Right ventricle myocardium superior (tissue), 1 donor: ENCODE data around the gene KATNAL1. TPM values are rescaled to one million over a fixed set of nuclear protein-coding genes. Genes with fewer than 3 reads are reported as not detected.
A peak's percentile ranks its signal among the peaks of the same experiment; 100 is the strongest.

Source experiments
- ATAC-seq: fragments of 200-7000 bp; cut with Tn5 transposase; one replicate; pipeline ENCODE4 v1.9.1; 2020; ENCODE audit warnings: mild to moderate bottlenecking; ENCODE audit not compliant: poor library complexity
- DNase-seq: peaks from one replicate; pipeline ENCODE4 v3.0.0-alpha.2; 2020
- intact Hi-C: fragments of 100-400 bp; cut with DNase I; formaldehyde crosslinking; loops from one replicate; pipeline ENCODE4 v1.11.2; 2022
- long read RNA-seq: library from polyadenylated mRNA; unstranded; transcript quantifications from one replicate; pipeline ENCODE4 v2.0.0, GENCODE V29; 2021
- total RNA-seq: library from RNA; stranded (reverse); fragmentation: NEBNext Ultra II Directional; extraction: Animal tissue kit (Norgen Biotek cat#: 25700); gene quantifications from one replicate; pipeline ENCODE4 v1.2.1, GENCODE V29; 2021
- donor health status: DM: no; HTN: yes; CAD: no; lungs with severe emphysema.

Gene KATNAL1
- total RNA-seq = 37.8 TPM
- long read RNA-seq, full-length matches to known transcripts = 14 of 19 reads
- long read RNA-seq, partial matches to known transcripts = 0 of 19 reads
- long read RNA-seq, other reads (novel, unspliced or antisense) = 5 of 19 reads

DNA sequence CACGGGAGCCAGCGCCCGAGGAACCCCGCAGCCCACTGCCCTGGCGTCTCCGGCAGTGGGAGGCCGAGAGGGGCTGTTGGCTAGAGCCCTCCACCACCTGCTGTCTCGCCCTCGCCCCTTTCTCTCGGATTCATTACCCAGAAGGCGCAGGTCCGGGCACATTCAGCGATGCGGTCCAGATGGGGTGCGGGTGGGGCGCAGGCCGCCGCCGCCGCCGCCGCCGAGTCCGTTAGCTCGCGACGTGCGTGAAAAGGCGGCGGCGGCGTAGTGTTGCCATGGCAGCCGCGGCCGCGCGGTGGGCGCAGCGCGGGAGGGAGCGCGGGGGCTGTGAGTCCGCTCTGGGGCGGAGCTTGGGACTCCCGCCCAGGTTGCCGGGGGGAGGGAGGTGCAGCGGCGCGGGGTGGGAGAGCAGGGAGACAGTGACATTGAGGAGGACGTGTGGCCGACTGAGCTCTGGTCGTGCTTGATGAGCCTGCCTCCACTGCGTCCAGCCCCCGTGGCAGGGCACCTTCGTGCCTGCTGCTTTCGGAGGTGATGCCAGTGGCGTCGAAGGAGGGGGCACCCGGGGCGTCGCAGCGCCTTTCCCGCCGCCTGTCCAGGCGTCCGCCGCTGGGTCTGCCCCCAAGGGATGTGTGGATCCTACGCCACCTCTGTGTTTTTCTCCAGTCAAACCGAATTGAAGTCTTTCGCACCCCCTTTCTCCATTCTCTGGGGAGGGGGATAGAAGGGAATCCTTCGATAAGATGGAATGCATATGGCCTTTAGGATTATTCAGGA, at the start of gene KATNAL1:
TSS of gene KATNAL1 (minus strand) at position 358 of the 777 bp plus-strand sequence. CDS start 23,774 bp downstream, outside the sequence.
- ATAC-seq (peak; percentile 91), DNase-seq (peak; percentile 89)
- intact Hi-C loops = no loop called here

DNA sequence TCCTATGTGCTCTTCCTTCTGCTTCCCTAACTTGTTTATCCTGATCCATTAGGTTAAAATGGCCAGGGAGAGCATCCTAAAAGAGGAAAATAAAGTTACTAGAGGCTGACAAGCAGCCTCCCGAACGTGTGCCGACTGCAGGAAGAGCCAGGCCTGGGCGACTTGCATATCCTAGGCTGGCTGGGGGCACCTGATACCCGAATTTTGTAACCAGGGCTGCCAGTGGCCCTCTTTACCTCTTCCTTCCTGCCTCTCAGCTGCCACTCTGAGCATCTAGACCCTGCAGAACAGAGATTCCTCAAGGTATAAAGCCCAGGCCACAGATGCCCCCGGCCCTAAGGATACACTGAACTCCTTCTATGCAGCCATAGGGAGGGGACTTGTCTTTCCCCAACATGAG, 48.5 kb upstream of the KATNAL1 start:
- no peak for DNase-seq
- intact Hi-C loops = no loop called here
- no peak for ATAC-seq

DNA sequence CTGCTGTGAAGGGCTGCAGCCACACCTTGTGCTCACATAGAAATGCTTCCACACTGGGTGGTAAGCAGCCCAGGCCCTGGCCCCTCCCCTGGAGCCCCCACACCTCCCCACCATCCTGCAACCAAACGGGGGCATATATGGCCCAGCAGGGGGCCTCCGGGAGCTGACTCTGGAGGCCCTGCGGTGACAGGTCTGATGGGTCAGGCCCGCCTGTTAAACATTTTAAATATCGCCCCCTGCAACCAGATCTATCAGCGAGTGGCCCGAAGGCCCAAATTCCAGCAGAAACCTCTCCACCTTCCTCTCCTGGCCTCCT, 48.0 kb upstream of the KATNAL1 start:
- intact Hi-C loops = no loop called here
- peak; percentile 63 for ATAC-seq
- DNase-seq = no peak

DNA sequence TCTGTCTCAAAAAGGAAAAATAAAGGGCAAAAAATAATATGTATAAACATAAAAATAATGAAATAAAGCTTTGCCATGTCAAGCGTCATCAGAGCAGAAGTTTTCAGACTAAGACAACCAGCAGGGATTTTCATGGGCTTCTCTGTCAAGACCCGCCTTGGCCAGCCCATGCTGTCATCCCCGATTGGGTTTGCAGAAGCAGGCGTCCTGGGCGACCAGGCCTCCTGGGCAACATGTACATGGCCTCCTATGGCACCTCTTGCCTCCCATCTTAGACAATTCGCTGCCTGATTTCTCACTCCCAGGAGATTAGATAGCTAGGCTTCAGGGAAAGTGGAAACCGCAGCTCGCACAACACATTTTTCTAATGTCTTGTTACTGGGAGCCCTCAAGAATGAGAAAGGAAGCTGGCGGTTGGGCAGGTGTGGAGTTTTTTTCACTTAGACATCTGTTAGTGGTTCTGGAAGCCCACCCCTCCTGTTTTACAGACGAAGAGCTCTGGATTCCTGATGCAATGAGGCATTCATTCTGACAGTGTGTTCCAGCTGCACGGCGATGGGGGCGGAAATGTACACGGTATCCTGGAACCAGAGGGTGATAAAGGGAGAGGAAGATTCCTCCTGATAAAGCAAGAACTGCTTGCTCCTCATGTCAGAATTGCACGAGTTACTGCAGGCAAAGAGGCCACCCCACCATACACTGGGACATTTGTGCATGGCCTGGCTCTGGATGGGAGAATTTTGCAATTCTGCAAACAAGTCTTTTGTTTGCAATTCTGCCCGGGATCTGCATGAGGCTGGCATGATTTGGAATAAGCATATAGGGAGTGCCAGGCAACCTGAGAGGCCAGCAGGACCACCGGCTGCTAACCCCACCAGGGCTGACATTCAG, 47.4 kb upstream of the KATNAL1 start:
- intact Hi-C loops = no loop called here
- DNase-seq (no peak), ATAC-seq (no peak)

DNA sequence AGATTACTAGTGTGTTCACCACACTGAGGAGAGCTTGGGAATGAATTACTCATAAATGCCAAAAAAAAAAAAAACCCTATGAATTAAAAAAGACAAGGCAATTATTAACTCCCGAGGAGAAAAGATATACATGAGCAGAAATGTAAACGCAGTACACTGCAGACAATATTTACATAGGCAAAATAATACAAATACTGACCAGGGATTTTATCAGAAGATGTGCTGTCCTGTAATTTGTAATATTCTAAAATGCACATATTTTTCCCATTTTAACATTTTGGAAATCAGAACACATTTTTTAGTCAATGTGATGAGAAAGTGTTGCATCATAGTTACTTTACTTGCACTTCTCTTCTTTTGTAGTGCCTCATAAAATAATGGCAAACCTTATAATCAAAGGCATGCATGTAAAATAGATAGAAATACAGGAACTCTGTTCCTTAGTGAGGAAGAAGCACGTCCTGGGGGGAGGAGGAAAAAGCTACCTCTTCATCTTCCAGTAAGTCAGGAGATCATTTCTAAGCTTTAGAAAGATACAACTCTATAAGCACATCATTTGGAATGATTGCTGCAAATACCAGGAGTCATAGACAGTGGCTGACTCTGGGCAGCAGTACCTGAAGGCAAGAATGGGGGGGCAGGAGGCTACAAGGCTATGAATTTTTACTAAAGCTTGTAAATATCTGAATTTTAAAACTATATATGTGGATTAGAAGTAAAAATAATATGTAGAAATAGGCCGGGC, 46.3 kb upstream of the KATNAL1 start:
- intact Hi-C loops = no loop called here
- DNase-seq (no peak), ATAC-seq (no peak)

DNA sequence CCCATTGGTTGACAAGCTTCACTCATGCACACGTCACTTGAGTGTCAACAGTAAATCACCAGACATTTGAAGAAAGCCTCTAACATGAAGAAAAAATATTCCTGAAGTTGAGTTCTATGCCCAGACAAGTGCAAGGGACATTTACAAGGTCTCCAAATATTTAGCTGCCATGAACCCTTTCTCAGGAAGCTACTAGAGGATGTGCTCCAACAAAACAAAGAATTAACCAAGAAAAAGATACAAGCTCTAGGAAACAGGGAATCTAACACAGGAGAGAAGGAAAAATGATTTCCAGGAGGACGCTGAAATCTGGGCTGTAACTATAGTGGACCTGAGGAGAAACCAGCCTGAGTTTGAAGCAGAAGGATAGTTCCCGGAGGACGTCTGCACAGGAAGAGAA, 45.7 kb upstream of the KATNAL1 start:
- ATAC-seq (no peak), DNase-seq (no peak)
- intact Hi-C loops = no loop called here

DNA sequence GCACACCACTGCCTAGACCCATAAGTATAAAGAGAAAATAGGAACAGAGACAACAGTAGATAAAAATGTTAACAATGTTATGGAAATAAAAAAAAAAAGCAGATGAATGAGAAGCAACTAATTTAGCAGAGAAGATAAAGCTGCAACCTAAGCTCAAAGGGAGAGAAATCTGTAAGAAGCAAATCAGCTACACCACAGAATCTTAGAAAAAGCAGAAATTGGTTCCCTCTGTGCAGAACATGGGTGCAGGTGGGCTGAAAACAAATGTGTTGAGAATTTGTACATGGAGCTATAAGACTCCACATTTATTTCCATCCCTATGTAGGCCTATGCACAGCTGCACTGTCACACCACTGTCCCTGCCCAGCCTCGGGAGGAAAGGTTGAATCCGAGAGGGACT, 44.8 kb upstream of the KATNAL1 start:
- intact Hi-C loops = no loop called here
- DNase-seq (no peak), ATAC-seq (no peak)

DNA sequence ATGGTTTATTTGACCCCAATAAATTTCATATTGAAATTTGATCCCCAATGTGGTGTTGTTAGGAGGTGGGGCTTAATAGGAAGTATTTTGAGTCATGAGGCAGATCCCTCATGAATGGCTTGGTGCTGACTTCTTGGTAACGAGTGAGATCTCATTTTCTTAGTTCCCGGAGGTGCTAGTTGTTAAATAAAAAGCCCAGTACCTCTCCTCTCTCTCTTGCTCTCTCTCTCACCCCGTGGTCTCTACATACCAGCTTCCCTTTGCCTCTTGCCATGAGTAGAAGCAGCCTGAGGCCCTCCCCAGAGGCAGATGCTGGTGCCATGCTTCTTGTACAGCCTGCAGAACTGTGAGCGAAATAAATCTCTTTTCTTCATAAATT, 39.4 kb upstream of the KATNAL1 start:
- no peak for DNase-seq

DNA sequence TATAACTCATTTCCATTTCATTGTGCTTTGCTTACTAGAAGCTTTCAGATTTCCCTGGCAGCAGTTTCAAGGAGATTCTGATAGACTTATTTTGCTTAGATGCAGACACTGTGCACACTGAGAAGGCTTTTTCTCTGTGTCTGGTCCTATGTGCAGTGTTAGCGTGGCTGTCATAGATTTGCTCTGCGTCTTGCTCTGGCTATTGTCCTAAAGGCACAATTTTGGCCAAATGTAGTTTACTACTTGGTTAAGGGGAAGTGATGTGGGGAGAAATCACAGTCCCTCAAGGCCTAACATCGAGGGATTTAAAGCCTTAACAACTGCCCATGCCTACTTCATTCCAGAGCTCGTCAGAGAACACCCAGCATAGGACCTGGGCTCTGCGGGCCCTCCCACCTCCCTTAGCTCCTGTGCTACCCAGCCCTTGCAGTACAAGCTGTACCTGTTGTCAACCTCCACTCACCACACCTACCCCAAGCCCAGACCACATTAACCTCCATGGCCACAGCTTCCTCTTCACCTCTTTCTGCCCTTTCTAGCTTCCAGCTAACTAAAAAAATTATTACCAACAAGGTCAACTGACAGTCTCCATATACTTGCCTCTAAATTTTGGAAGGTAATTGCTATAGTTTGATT, 38.9 kb upstream of the KATNAL1 start:
- no peak for ATAC-seq
- DNase-seq = no peak
- intact Hi-C loops = no loop called here

More for the DNA sequence above, 39.4 kb upstream of the KATNAL1 start:
- intact Hi-C loops = no loop called here
- no peak for ATAC-seq

DNA sequence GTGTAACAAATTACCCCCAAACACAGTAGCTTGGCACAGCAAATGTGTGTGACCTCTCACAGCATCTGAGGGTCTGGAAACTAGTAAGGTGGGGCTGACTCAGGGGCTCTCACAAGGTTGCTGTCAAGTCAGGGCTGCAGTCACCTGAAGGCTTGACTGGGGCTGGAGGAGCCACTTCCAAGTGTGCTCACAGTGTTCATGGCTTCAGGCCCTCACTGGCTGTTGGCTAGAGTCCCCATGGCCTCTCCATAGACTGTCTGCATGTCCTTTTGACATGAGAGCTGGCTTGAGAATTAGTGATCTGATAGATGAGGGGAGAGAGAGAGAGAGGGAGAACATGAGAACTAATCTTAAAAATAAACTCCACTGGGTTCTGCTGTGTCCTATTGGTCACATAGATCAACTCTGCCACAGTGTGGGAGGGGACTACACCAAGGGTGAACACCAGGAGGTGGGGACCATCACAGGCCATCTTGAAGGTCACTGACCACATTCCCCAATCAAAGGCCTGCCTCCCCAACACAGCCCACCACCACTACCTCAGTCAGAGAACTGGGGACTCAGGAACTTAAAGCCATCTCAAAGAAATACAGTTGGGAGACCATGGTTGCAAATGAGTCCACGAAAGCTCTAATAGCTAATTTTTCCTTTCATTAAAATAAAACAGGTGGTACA, 38.2 kb upstream of the KATNAL1 start:
- no peak for ATAC-seq
- DNase-seq = no peak
- intact Hi-C loops = no loop called here

DNA sequence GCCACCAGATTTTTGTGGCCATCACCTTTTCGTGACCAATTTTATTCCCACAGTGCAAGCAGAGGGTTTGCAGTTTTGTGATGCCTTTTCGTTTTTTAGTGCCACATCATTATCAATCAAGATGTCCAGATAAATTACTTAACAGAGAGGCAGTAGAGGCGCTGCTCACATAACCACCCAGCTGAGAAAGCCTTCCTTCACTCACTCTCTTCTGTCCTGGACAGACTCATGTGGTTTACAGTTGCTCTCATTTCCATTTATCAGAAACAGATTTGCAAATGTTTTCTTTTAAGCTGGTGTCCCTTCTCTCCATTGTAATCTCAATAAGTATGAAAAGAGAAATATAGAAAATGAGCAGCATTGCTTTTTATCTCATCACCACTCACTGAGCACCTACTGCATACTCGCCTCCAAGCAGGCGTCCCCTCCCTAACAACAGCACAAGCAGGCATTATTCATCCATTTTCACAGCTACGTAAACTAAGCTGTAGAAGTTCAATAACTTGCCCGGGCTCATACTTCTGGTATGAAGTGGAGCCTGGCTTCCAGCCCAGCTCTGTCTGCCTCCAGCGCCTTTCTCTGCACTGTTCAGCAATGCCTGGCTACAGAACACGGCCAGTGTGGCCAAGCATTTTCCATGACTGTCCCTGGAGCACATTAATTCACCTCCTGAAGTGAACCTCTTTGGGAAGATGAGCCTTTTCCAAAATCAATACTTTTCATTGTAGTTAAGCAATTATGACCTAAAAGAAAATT, 34.6 kb upstream of the KATNAL1 start:
- ATAC-seq (peak; percentile 85), DNase-seq (peak; percentile 93)
- intact Hi-C loops = no loop called here

DNA sequence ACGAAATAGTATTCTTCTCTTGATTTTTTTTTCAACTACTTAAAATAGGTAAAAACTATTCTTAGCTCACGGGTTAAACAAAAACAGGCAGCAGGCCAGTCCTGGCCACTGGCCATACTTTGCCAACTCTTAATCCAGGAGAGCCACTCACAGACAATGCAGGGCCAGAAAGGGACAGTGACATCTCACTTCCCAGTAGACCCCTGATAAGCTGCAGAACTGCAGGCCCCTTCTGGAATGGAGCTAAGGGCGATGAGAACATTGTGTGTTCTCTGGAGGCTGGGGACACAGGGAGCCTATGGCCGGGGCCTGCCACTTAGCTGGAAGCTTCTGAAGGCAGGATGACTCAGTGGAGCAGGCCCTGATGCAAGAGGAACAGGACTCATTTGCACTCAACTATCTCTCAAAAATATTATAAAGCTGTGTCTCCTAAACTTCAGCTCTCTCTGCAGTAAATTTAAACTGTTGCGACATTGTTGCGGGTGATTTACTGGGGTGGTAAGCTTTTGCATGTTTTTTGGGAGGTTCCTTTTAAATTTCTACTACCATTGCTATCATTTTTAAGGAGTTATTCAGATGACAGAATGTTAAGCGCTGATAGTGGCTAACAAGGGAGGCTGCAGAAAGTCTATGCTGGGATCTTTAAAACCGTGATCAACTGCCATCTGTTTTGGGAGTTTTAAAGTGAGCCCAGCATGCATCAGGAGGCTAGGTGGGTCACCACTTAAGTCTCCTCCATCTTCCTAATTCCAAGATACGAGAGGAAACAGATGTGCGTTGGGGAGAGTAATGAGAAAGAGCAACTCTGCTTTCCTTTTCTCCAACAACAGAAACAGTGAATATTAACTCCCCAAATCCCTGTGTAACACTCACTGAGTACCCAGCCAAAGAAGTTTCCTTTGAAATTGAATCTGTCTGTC, 33.2 kb upstream of the KATNAL1 start:
- intact Hi-C loops = no loop called here
- ATAC-seq (peak; percentile 86), DNase-seq (peak; percentile 80)

DNA sequence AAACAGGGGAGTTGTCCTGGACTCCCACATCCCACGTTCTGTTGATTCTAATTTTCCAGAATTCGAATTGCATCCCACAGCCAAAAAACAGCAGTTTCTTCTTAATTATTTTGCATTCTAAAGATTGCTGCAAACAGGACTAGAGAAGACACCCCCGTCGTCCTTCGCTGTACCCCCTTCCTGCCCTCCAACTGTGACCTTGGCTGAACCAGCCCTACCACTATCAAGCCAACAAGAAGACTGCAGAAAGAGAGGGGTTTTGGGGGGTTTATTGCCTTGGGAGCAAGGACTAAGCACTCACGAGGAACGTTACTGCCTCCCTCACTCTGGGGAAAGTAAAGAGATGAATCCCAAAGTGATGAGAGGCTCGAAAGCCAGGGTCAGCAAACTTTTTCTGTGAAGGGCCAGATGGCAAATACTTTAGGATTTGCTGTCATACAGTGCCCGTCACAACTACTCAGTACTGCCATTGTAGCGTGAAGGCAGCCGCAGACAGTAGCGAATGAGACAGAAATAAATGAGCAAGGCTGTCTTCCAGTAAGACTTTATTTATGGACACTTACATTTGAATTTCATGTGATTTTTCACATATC, 32.5 kb upstream of the KATNAL1 start:
- ATAC-seq = peak; percentile 63
- intact Hi-C loops = loop anchor here (10.0 kb wide), 1 partner anchor 205 kb away; no protein-coding TSS in a partner anchor
- no peak for DNase-seq

DNA sequence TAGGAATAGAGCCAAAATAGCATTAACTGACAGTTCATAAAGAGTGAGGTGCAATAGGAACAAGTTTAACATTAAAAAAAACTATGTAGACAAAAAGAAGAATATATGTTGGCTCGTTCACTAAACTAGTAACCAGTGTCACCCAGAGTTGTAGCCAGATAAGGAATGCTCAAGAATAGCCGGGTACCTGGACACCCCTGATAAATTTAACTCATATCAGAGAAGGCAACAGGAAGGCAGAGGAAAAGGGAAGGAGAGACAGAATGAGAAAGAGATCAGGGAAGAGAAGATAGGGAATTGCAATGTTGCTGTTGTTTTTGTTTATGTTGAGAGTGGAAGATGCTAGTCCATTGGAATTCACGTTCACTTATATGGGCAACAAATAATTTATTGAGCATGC, 31.6 kb upstream of the KATNAL1 start:
- no peak for ATAC-seq
- no peak for DNase-seq
- intact Hi-C loops = loop anchor here (10.0 kb wide), 1 partner anchor 204 kb away; no protein-coding TSS in a partner anchor

DNA sequence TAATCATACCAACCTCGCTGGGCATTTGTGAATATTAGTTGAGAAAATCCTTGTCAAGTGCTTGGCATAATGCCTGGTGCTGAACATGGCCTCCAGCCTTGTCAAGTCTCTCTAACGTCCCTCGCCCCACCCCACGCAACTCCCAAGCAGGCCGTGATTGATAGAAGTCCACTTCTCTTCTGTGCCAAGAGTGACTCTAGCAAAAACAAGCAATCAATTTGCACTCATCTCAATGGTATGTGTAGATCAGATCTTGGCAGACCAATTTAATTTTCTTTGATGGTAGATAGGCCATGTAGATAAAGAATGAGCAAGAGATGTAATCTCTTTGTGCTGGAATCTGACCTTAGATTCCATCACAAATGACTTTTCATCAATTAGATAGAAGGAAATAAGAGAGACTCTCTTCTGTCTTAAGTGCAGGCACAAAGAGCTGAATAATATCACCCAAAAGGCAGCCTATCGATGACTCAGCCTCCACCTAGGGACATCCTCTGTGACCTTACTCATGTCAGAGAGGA, 31.0 kb upstream of the KATNAL1 start:
- DNase-seq (no peak), ATAC-seq (no peak)
- intact Hi-C loops = loop anchor here (10.0 kb wide), 1 partner anchor 204 kb away; no protein-coding TSS in a partner anchor
